Fibroblast of skin of scalp (primary cell): ENCODE measurements around the gene DAPK1.

Experiments used
- DNase-seq: peaks from one replicate; pipeline ENCODE4 v3.0.0-alpha.2; 2013

The DAPK1 gene

GRCh38 chr9:87615547-87616148 lies 118.0 kb downstream of the DAPK1 start:
- no peak for DNase-seq

- no peak for DNase-seq
These were observed 120.6 kb downstream of the DAPK1 start for GRCh38 chr9:87618226-87618625.

GRCh38 chr9:87618931-87619330 lies 121.3 kb downstream of the DAPK1 start:
- no peak for DNase-seq

GRCh38 chr9:87619346-87619745 lies 121.7 kb downstream of the DAPK1 start:
- no peak for DNase-seq

DNA sequence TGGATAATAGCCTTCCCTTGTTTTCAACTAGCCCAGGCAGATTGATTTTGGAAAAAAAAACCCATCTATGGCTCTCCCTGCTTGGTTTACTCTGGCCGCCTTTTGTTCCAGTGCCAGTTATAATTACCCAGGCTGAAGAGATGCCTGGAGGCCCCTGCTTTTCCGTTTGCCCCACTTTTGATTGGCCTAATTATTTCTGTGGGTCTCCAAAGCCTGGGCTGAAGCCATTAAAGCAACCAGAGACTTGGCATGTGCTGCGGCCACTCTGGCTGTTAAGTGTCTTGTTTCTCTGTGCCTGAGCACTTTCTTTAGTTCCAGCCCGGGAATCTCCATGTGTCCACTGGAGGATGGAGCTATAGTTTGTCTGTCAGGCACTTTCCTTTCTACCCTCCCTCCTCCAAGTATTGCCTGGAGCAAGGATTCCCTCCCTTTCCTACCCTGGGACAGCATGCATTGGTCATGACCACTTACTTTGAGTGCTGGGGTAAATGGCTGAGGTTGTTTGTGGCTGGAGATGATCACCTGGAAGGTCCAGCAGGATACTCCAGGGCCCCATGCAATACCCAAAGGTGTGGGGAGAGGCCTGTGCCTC lies 123.2 kb downstream of the DAPK1 start:
- no peak for DNase-seq

DNA sequence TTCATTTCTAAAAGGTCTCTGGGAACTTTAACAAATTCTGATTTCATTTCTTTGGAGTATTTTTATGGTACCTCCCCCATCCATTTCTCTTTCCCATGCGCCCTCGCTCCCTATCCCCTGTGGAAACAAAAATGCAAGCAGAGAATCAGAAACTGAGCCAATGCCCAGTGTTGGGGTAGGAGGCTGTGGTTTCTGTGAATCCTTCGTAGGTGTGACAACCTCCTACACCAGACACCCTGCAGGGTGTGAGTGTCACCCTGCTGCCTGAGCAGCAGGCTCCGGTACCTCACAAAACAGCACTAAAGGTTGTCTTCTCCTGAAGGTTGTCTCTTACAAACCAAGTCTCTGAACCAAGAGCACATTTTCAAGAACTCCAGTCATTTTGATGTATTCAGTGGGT lies 124.4 kb downstream of the DAPK1 start:
- DNase-seq = no peak

GRCh38 chr9:87622923-87623322 lies 125.3 kb downstream of the DAPK1 start:
- DNase-seq = no peak

DNA sequence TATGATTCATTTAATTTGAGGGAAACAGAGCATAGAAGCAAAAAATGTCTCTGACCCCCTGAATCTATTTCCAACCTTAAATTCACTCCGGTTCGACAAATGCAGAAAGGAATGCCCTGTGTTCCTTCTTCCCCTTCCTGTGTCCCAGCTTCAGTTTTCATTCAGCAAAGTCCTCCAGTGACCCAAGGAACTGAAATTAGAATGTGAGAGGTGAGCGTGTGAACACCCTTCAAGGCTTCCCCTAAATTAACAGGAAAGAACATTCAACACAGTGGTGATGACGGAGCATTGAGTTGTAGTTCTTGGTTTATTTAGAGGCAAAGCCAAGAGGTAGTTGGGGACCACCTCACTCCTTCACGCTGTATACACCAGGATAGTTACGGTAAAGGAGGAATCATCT lies 130.7 kb downstream of the DAPK1 start:
- DNase-seq = no peak

- DNase-seq = no peak
These were observed 131.4 kb downstream of the DAPK1 start for GRCh38 chr9:87629104-87629503.

- DNase-seq = no peak
These were observed 132.6 kb downstream of the DAPK1 start for GRCh38 chr9:87630266-87630665.

DNA sequence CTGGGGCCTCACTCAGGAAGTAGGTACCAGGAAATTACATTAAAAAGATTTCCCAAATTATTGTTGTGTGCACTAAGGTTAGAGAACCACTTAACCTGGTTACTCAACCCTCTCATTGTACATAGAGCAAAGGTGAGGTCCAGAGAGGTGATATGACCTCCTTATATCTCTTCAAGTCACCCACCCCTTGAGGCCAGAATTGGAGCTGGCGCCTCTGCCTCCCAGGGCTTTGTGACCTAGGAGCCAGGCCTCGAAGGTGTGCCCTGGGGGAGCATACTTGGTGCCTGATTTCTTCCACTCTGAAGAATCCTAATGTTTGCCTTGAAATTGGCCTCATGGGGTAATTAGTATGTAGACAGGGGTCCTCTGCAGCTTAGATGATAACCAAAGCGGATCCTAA lies 133.2 kb downstream of the DAPK1 start:
- DNase-seq = no peak

- no peak for DNase-seq
These were observed 138.2 kb downstream of the DAPK1 start for GRCh38 chr9:87635656-87636501.

GRCh38 chr9:87638292-87638691 lies 140.6 kb downstream of the DAPK1 start:
- DNase-seq = no peak

DNA sequence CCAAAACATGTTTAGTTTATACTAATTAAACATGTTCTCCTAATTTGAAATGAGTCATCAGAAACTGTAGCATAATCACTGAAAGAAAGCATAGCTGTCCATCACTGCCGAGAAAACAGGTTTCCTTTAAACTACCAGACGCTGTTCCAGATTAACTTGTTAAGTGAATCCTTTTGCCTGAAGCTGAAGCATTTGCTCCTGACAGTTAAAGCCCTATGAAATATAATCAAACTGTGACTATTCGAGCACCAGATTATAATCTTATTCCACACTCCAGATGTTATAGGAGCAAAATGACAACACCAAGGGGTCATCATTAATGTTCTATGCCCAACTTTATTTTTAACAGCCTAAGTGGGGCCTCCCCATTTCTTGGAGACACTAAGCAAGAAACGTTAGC lies 142.3 kb downstream of the DAPK1 start:
- DNase-seq = no peak

DNA sequence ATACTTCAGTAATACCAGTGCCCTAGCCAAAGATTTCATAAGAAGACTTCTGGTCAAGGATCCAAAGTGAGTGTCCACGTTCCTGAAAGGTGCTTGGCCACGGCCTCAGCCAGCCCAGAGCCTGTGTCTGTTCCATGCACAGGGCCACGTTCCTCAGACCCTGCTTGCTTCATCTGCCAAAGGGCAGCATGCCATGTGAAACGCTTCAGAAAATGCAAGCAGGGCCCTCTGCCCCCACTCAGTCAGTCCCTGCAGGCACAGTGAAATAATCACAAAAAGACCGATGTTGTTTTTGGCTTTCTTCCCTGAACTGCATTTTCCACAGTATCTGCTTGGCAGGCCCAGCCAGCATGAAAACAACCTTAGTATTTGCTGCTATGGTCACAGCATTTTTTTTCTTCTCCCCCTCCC lies 142.7 kb downstream of the DAPK1 start:
- DNase-seq = peak; percentile 75

DNA sequence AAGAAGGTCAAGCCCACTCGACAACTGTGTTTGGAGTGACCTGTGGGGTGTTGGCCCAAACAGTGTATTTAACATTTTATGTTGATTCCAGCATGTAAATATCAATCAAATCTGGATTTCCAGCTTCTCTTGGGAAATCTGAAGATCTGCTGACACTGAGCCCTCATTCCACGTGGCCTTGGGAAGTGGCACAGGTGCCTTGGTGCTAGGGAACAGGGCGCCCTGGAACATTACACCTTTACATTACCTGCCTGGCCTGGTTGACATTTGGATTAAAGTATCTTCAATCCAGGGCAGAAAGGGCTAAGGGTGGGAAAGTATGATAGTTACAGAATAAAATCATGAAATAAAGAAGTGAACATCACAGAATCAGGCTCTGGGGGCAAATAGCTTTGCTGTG lies 143.4 kb downstream of the DAPK1 start:
- no peak for DNase-seq

- no peak for DNase-seq
These were observed 144.9 kb downstream of the DAPK1 start for GRCh38 chr9:87642330-87643106.

- no peak for DNase-seq
These were observed 145.5 kb downstream of the DAPK1 start for GRCh38 chr9:87643107-87643650.

DNA sequence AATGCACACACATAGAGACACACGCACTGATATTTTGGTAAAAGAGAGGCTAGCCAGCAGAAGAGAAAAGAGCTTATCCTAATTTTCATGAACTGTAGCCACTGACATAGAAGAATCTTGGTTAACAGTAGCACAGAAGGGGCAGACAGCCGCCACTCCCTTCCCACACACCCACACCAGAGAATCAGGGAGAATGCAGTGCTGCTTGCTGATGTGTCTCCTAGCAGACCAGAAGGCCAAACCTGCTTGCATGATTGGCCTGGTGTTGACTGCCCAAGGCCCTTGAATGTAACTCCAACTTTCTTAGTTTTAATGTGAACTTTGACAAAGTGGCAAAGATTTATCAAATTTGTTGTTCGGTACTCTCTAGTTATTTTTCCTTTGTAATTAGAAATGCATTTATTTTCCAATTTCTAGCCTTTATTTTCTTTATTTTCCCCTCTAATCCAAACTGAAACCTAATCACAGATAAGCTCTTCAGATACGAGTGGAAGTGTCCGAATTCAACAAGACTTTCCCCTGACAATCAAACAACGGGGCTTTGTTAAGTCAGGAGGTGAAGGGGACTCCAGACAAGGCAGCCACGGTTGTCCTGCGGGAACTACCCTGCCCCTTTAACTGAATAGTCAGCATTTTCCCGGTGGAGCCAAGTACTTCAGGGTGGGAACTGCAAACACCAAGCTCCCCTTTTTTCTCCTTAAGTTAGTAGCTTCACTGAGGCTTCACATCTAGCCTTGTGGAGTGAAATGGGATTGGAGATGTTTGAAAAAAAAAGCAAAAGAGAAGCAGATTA lies 146.3 kb downstream of the DAPK1 start:
- no peak for DNase-seq

GRCh38 chr9:87644659-87645058 lies 147.0 kb downstream of the DAPK1 start:
- peak; percentile 6 for DNase-seq

DNA sequence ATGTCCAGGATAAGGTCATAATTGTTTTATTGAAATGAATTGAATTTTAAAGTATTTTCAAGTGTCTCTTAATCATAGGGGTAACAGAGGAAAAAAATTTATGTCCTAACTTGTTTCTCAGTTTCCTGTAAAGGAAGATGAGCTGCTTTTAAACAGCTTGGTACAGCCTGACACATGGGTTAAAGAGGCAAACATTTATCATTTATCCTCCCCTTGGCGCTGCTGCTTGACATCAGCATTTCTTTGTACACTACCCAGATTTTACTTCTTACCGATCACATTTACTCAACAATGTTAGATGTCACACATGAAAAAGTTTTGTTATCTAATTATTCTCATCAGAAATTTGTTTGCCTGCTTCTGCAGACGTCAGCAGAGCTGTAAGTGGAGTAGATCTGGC lies 148.9 kb downstream of the DAPK1 start:
- DNase-seq = no peak

- DNase-seq = no peak
These were observed 149.4 kb downstream of the DAPK1 start for GRCh38 chr9:87647114-87647513.
